WTC11 (cell line): Measurements from ENCODE around the gene SLC23A2. TPM values are rescaled to one million over a fixed set of nuclear protein-coding genes. Genes with fewer than 3 reads are reported as not detected.

Source experiments
- ATAC-seq: fragments of 200-7000 bp; cut with Tn5 transposase; 2 replicates; pipeline ENCODE4 v1.10.0; 2021; ENCODE audit warnings: mild to moderate bottlenecking, moderate library complexity
- CTCF ChIA-PET: fragments of 300-600 bp; sonication (Branson Sonifier 250); formaldehyde crosslinking; loops from one replicate; lab custom pipeline; 2021; ENCODE audit warnings: antibody characterized with exemption; lab: Charles Lee
- POLR2A ChIA-PET: fragments of 350-600 bp; sonication (Branson Sonifier 250); formaldehyde crosslinking; loops from one replicate; lab custom pipeline; 2021; ENCODE audit warnings: antibody characterized with exemption; lab: Charles Lee
- DNase-seq: peaks from one replicate; pipeline ENCODE4 v3.0.0; 2021; ENCODE audit warnings: low spot score
- H3K27ac Mint-ChIP-seq: 2 replicates; pipeline ENCODE4 v1.8.0; 2021; ENCODE audit warnings: mixed read lengths
- H3K27me3 Mint-ChIP-seq: 2 replicates; pipeline ENCODE4 v1.8.0; 2021; ENCODE audit warnings: low read depth, mild to moderate bottlenecking, moderate library complexity, mixed read lengths
- H3K36me3 Mint-ChIP-seq: 2 replicates; pipeline ENCODE4 v1.8.0; 2021; ENCODE audit warnings: mixed read lengths
- H3K4me1 Mint-ChIP-seq: 2 replicates; pipeline ENCODE4 v1.8.0; 2022; ENCODE audit warnings: mixed read lengths
- H3K4me3 Mint-ChIP-seq: 2 replicates; pipeline ENCODE4 v1.8.0; 2021; ENCODE audit warnings: mild to moderate bottlenecking, moderate library complexity, mixed read lengths
- H3K9me3 Mint-ChIP-seq: 2 replicates; pipeline ENCODE4 v1.8.0; 2021; ENCODE audit warnings: mixed read lengths
- AFF4 ChIP-seq: sonication (generic); formaldehyde crosslinking; IDR thresholded peaks from 2 replicates; pipeline ENCODE4 v1.8.1; 2023; ENCODE audit warnings: mild to moderate bottlenecking, missing genetic modification reagents, borderline replicate concordance
- E2F4 ChIP-seq: sonication (generic); formaldehyde crosslinking; IDR thresholded peaks from 2 replicates; pipeline ENCODE4 v1.8.1; 2022; ENCODE audit warnings: low read depth, mild to moderate bottlenecking, moderate library complexity, missing genetic modification reagents, borderline replicate concordance
- EMX1 ChIP-seq: fragments of 250-450 bp; sonication (Bioruptor Pico); IDR thresholded peaks from 2 replicates; pipeline ENCODE4 v1.8.0; 2021; ENCODE audit warnings: mild to moderate bottlenecking
- FOXJ3 ChIP-seq: sonication (generic); formaldehyde crosslinking; IDR thresholded peaks from 2 replicates; pipeline ENCODE4 v1.9.0; 2021; ENCODE audit warnings: missing genetic modification reagents, mild to moderate bottlenecking, borderline replicate concordance
- FOXP1 ChIP-seq: sonication (generic); formaldehyde crosslinking; IDR thresholded peaks from 2 replicates; pipeline ENCODE4 v1.8.0; 2022; ENCODE audit warnings: missing genetic modification reagents, mild to moderate bottlenecking, moderate library complexity, borderline replicate concordance
- HMGA2 ChIP-seq: fragments of 250-450 bp; sonication (Bioruptor Pico); IDR thresholded peaks from 2 replicates; pipeline ENCODE4 v1.4.0; 2021; ENCODE audit warnings: mild to moderate bottlenecking, moderate library complexity
- JUN ChIP-seq: sonication (generic); formaldehyde crosslinking; IDR thresholded peaks from 2 replicates; pipeline ENCODE4 v1.8.0; 2023; ENCODE audit warnings: mild to moderate bottlenecking, missing genetic modification reagents
- MYBL2 ChIP-seq: sonication (generic); formaldehyde crosslinking; IDR thresholded peaks from 2 replicates; pipeline ENCODE4 v1.8.1; 2023; ENCODE audit warnings: mild to moderate bottlenecking, moderate library complexity, missing genetic modification reagents
- OVOL2 ChIP-seq: fragments of 250-450 bp; sonication (Bioruptor Pico); IDR thresholded peaks from 2 replicates; pipeline ENCODE4 v1.9.0; 2021; ENCODE audit warnings: mild to moderate bottlenecking, borderline replicate concordance
- SMAD3 ChIP-seq: sonication (generic); formaldehyde crosslinking; IDR thresholded peaks from 2 replicates; pipeline ENCODE4 v1.8.0; 2022; ENCODE audit warnings: missing genetic modification reagents, mild to moderate bottlenecking, borderline replicate concordance
- ZBTB43 ChIP-seq: sonication (generic); formaldehyde crosslinking; IDR thresholded peaks from 2 replicates; pipeline ENCODE4 v1.8.1; 2023; ENCODE audit warnings: mild to moderate bottlenecking, missing genetic modification reagents
- ZNF219 ChIP-seq: sonication (generic); formaldehyde crosslinking; IDR thresholded peaks from 2 replicates; pipeline ENCODE4 v1.8.0; 2023; ENCODE audit warnings: missing genetic modification reagents, mild to moderate bottlenecking, borderline replicate concordance
- ZNF232 ChIP-seq: sonication (generic); formaldehyde crosslinking; IDR thresholded peaks from 2 replicates; pipeline ENCODE4 v1.8.0; 2022; ENCODE audit warnings: mild to moderate bottlenecking, missing genetic modification reagents
- ZNF423 ChIP-seq: fragments of 250-450 bp; sonication (Bioruptor Pico); IDR thresholded peaks from 2 replicates; pipeline ENCODE4 v2.1.2; 2022; ENCODE audit warnings: mild to moderate bottlenecking, moderate library complexity
- total RNA-seq: library from RNA; stranded (reverse); gene quantifications from 3 replicates; pipeline ENCODE4 v1.2.3, GENCODE V29; 2021
- TF ChIP-seq, protein P1 (sequence below): sonication (generic); formaldehyde crosslinking; conservative IDR thresholded peaks from 2 replicates; pipeline ENCODE4 v1.8.1; 2023; ENCODE audit warnings: mild to moderate bottlenecking, low read depth, missing genetic modification reagents, moderate library complexity
- TF ChIP-seq, protein P2 (sequence below): fragments of 250-450 bp; sonication (Bioruptor Pico); IDR thresholded peaks from 2 replicates; pipeline ENCODE4 v1.9.0; 2021; ENCODE audit warnings: moderate library complexity, mild to moderate bottlenecking, inconsistent platforms, borderline replicate concordance
- TF ChIP-seq, protein P3 (sequence below): fragments of 250-450 bp; sonication (Bioruptor Pico); IDR thresholded peaks from 2 replicates; pipeline ENCODE4 v1.9.0; 2021; ENCODE audit warnings: mild to moderate bottlenecking
- TF ChIP-seq, protein P4 (sequence below): sonication (generic); formaldehyde crosslinking; IDR thresholded peaks from 2 replicates; pipeline ENCODE4 v1.8.1; 2023; ENCODE audit warnings: mild to moderate bottlenecking, missing genetic modification reagents, moderate library complexity

The SLC23A2 gene
- total RNA-seq, 1 experiment from 2014 or later, result 14.5 TPM

GRCh38 chr20:4836473-4836872 is 164.8 kb downstream of the SLC23A2 start:
- no peak for DNase-seq
- ATAC-seq, result no peak
- peaks cover 3% of the 10 kb centered on the region for H3K4me1 Mint-ChIP-seq
- TF ChIP-seq, protein P1, sequence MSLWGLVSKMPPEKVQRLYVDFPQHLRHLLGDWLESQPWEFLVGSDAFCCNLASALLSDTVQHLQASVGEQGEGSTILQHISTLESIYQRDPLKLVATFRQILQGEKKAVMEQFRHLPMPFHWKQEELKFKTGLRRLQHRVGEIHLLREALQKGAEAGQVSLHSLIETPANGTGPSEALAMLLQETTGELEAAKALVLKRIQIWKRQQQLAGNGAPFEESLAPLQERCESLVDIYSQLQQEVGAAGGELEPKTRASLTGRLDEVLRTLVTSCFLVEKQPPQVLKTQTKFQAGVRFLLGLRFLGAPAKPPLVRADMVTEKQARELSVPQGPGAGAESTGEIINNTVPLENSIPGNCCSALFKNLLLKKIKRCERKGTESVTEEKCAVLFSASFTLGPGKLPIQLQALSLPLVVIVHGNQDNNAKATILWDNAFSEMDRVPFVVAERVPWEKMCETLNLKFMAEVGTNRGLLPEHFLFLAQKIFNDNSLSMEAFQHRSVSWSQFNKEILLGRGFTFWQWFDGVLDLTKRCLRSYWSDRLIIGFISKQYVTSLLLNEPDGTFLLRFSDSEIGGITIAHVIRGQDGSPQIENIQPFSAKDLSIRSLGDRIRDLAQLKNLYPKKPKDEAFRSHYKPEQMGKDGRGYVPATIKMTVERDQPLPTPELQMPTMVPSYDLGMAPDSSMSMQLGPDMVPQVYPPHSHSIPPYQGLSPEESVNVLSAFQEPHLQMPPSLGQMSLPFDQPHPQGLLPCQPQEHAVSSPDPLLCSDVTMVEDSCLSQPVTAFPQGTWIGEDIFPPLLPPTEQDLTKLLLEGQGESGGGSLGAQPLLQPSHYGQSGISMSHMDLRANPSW (CRISPR knock-in tag), result no peak
- TF ChIP-seq JUN (CRISPR knock-in tag) (no peak), ZNF232 (CRISPR knock-in tag) (no peak), ZBTB43 (CRISPR knock-in tag) (no peak), HMGA2 (CRISPR knock-in tag) (no peak), FOXP1 (CRISPR knock-in tag) (no peak), EMX1 (CRISPR knock-in tag) (no peak), ZNF219 (CRISPR knock-in tag) (no peak), OVOL2 (CRISPR knock-in tag) (no peak), AFF4 (CRISPR knock-in tag) (no peak), E2F4 (no peak), FOXJ3 (no peak), ZNF423 (CRISPR knock-in tag) (no peak), MYBL2 (no peak), SMAD3 (CRISPR knock-in tag) (no peak)
- TF ChIP-seq, protein P2, sequence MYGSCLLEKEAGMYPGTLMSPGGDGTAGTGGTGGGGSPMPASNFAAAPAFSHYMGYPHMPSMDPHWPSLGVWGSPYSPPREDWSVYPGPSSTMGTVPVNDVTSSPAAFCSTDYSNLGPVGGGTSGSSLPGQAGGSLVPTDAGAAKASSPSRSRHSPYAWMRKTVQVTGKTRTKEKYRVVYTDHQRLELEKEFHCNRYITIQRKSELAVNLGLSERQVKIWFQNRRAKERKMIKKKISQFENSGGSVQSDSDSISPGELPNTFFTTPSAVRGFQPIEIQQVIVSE (CRISPR knock-in tag), result no peak
- TF ChIP-seq, protein P3, sequence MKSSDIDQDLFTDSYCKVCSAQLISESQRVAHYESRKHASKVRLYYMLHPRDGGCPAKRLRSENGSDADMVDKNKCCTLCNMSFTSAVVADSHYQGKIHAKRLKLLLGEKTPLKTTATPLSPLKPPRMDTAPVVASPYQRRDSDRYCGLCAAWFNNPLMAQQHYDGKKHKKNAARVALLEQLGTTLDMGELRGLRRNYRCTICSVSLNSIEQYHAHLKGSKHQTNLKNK (CRISPR knock-in tag), result no peak
- TF ChIP-seq, protein P4, sequence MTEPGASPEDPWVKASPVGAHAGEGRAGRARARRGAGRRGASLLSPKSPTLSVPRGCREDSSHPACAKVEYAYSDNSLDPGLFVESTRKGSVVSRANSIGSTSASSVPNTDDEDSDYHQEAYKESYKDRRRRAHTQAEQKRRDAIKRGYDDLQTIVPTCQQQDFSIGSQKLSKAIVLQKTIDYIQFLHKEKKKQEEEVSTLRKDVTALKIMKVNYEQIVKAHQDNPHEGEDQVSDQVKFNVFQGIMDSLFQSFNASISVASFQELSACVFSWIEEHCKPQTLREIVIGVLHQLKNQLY (CRISPR knock-in tag), result no peak
- TF ChIP-seq, all 79 proteins: peak for 0
- H3K27ac Mint-ChIP-seq, result no peak overlapping the region
- H3K4me3 Mint-ChIP-seq, result no peak overlapping the region
- H3K27me3 Mint-ChIP-seq, result peaks cover 3% of the 10 kb centered on the region
- POLR2A ChIA-PET, result interaction anchor here (0.6 kb wide), 1 partner anchor 95 kb away, joined by 6 read pairs; no protein-coding TSS in a partner anchor
- H3K36me3 Mint-ChIP-seq, result no peaks in the 10 kb centered on the region
- CTCF ChIA-PET, result interaction anchor here (0.9 kb wide), 2 partner anchors 112 to 120 kb away, joined by 3 read pairs; no protein-coding TSS in a partner anchor
- H3K9me3 Mint-ChIP-seq, result peaks cover 18% of the 10 kb centered on the region
